Body of pancreas (tissue), 4 donors: ENCODE measurements around the gene DYNLL1.

Source experiments
- CTCF ChIP-seq, 7 experiments: fragments of 450-650 bp in 4 of 7; fragments of 200-600 bp in 3 of 7; sonication (generic) in 3 of 7; IDR thresholded peaks; one replicate each; pipeline ENCODE4 v1.5.1; 2016 to 2019; ENCODE audit warnings: antibody characterized with exemption in 7 of 7
- POLR2A ChIP-seq, 3 donors: fragments of 450-650 bp; IDR thresholded peaks; one replicate each; pipeline ENCODE4 v1.6.1; 2016; ENCODE audit warnings: antibody characterized with exemption in 3 of 3, mild to moderate bottlenecking in 2 of 3

DNA sequence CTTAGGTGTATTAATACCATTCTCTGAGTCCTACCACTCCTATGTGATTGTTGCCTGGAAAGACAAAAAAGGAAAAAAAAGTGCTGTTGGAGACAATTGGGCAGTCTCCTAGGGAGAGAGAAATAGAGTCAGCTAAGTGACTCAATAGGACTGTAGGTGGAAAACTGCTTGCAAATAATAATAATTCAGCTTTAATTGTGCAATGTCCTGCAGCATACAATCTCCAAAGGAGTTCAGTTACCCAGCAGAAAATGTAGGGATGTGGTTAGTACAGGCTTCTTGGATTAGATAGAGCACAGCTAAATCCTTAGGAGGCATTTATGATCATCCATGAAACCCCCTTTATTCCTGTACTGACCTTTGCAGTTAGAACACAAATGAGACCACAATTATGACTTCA, 23.4 kb upstream of the DYNLL1 start:
- TF ChIP-seq CTCF (IDR thresholded peaks at IDR 0.05) (no peak), POLR2A (IDR thresholded peaks at IDR 0.05) (no peak)
